Ovary (tissue), 3 donors: ENCODE results near the gene PRPH2.

Experiments used
- EP300 ChIP-seq: sonication (generic); formaldehyde crosslinking; IDR thresholded peaks from one replicate; pipeline ENCODE4 v1.6.1; 2017; ENCODE audit warnings: antibody characterized with exemption
- POLR2A ChIP-seq: fragments of 450-650 bp; IDR thresholded peaks from one replicate; pipeline ENCODE4 v1.6.1; 2017; ENCODE audit warnings: antibody characterized with exemption, mild to moderate bottlenecking, moderate library complexity
- TF ChIP-seq, protein P1 (sequence below), 3 donors: fragments of 450-650 bp in 2 of 3; fragments of 200-600 bp in 1 of 3; IDR thresholded peaks; one replicate each; pipeline versions ENCODE4 v1.5.1 to v1.8.0; 2016 to 2022; ENCODE audit warnings: antibody characterized with exemption in 3 of 3, mild to moderate bottlenecking in 1 of 3
- donor health status: DM: no; HTN: no; CAD: no.

DNA sequence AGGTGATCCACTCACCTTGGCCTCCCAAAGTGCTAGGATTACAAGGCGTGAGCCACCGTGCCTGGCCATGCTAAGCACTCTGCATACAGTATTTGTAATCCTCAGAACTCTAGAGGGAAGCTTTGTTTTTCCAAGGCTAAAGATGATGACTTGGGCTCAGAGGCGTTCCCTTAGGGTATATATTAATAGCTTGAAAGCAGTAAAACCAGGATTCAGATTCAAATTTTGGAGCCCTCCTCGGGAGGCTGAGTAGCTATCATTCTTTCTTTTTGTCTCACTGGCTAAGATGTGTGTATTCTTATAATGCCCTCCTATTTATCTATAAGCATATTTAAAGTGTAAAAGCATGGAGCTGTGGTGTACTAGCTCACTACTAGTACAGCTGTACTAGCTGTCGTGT, 68.5 kb downstream of the PRPH2 start:
- TF ChIP-seq, protein P1, sequence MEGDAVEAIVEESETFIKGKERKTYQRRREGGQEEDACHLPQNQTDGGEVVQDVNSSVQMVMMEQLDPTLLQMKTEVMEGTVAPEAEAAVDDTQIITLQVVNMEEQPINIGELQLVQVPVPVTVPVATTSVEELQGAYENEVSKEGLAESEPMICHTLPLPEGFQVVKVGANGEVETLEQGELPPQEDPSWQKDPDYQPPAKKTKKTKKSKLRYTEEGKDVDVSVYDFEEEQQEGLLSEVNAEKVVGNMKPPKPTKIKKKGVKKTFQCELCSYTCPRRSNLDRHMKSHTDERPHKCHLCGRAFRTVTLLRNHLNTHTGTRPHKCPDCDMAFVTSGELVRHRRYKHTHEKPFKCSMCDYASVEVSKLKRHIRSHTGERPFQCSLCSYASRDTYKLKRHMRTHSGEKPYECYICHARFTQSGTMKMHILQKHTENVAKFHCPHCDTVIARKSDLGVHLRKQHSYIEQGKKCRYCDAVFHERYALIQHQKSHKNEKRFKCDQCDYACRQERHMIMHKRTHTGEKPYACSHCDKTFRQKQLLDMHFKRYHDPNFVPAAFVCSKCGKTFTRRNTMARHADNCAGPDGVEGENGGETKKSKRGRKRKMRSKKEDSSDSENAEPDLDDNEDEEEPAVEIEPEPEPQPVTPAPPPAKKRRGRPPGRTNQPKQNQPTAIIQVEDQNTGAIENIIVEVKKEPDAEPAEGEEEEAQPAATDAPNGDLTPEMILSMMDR (IDR thresholded peaks at IDR 0.05), result no peak
- TF ChIP-seq EP300 (no peak), POLR2A (no peak)
